ENCODE measurements around the gene NELL1.

- TF ChIP-seq POLR2A (IDR thresholded peaks at IDR 0.05; ENCODE audit: low read depth, low read length) (no peak), TAF1 (IDR thresholded peaks at IDR 0.05; ENCODE audit: low read depth, low read length) (no peak), POLR2AphosphoS5 (IDR thresholded peaks at IDR 0.05; ENCODE audit: low read depth, low read length) (no peak), PAX5 (IDR thresholded peaks at IDR 0.05; ENCODE audit: insufficient read depth, low read length, severe bottlenecking) (no peak), SPI1 (IDR thresholded peaks at IDR 0.05; ENCODE audit: low read depth, low read length) (no peak)
These were observed 758.3 kb downstream of the NELL1 start for GRCh38 chr11:21427726-21428125.
